DLD1 (cell line): ENCODE measurements around the gene CACNA1A.
"Not testable (repeated sequence)": the region's sequence is repeated elsewhere in the genome, so short reads cannot be mapped to it uniquely, and the experiment has no call there.

Experiments
- in situ Hi-C: cut with HindIII; loops from 2 replicates; pipeline ENCODE4 v1.10.0; 2017; ENCODE audit warnings: low sequenced_read_pairs

The CACNA1A gene

DNA sequence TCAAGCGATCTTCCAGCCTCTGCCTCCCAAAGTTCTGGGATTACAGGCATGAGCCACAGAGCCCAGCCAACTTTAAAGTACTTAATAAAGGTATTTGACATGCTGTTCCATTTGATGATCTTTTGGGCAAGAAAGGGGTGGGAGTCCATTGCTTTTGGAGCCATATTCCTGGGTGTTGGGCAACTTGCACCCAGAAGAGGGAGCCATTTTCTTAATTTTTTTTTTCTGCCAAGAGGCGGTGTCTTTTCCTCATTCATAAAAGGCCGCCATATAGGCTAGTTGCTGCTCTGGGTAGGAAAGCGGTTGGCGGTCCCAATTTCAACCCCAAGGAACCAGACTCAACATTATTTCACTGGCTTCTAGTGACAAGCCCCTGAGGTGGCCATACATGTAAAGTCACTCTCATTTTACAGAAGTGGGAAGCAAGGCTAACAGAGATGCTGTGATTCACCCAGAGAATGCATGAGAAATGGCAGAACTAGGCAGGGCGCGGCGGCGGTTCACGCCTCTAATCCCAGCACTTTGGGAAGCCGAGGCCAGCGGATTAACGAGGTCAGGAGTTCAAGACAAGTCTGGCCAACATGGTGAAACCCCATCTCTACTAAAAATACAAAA is 139.6 kb downstream of the CACNA1A start:
- in situ Hi-C loops: no loop called here

DNA sequence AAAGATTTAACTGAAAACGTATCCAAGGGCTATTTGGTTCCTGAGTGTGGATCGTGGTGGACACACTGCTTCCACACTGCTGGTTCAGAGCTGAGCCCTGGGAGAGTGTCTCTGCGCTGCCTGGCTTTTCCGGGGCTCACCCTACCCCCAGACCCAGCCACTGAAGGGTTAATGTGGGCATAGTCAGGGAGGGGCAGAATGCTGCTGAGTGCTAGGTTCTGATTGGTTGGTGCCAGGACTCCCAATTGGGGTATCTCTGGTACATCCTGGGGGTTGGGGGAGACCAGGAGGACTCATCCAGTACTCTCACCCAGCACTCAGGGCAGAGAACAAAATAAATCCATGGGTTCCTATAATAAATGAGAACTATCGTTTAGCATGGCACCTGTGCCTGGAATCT is 142.3 kb downstream of the CACNA1A start:
- in situ Hi-C loops: no loop called here

DNA sequence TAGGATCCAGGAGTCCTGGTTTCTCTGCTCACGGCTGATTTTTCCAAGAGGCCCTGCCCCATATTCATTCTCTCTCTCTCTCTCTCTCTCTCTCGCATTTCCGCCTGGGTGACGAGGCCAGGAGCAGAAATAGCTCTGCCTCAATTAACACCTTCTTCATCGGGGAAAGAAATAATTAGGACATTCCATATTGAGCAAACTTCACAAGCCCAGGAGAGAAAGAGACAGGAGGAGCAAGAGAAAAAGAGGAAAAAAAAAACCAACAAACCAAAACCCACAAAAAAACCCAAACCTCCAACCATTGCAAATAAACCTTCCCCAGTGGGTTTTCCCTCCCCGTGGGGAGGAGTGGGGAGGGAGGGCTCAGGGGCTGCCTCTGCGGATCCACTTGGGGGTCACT is 143.0 kb downstream of the CACNA1A start:
- in situ Hi-C loops: no loop called here

DNA sequence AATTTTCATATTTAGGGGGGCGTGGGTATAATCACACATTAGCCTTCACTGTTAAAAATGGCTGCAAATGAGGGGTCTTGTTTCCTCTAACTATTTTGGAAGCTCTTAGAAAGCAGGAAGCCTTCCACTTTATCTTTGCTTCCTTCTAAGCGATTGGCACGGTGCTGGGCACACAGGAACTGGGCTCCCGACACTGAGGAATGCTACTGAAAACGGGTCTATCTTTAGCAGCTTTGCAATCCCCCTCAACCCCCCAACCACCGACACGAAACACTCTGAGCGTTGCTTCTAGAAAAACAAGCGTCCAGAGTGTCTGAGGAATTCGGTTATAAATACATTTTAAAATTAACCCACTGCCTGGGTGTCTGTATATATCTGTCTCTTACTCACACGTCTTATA is 143.6 kb downstream of the CACNA1A start:
- in situ Hi-C loops: no loop called here

DNA sequence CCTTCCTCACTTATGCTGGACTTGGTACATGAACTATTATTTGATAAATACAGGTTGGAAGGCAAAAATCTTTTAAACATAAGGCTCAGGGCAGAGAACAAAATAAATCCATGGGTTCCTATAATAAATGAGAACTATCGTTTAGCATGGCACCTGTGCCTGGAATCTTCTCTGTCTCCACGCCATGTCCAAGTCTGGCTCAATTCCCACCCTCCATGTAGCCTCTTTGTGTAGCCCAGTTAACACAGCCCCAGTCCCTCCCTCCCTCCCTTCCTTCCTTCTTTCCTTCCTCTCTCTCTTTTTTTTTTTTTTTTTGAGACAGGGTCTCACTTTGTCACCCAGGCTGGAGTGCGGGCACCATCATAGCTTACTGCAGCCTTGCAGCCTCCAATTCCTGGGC is 144.6 kb downstream of the CACNA1A start:
- in situ Hi-C loops: not testable (repeated sequence)

DNA sequence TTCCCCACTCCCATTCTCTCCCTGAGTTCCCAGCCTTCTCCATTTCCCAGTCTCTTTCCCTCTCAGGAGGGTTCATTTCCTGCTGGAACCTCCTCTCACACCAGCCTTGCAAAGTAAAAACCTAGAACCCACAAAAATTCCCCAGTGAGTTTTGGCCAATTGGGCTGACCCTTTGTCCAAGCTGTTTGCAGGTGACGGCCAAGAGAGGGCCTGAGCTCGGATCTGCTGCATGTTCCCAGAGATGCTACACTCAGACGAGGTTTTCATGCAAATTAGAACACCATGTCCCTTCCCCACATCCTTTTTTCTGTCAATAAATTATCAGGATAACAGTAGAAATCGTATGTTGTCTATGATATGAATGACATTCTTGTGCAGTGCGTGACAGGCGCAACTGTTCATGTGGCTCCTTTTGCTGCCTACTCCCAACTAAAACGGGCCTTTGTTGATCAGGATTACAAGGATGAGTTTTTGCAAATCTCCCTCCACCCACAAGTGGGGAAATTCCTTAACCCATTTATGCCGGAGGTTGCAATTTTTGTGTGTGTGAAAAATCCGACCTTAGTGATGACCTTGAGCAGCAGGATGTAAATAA is 149.5 kb downstream of the CACNA1A start:
- in situ Hi-C loops: no loop called here

DNA sequence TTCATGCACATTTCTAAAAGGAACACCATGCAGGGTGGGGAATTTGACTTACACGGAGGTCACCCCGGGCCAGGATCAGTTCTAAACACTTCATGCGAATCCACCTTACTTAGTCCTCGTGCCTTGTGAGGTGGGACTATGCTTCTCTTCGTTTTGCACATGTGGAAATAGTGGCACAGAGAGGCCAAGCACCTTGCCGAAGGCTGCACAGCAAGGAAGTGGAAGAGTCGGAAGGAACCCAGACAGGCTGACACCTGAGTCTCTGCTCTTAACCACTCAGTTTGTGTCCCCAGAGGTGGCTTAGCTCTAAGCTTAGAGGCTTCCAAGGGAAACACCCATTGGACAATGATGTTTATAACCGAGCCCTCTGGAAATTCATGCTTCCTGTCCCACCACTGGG is 150.1 kb downstream of the CACNA1A start:
- in situ Hi-C loops: no loop called here

DNA sequence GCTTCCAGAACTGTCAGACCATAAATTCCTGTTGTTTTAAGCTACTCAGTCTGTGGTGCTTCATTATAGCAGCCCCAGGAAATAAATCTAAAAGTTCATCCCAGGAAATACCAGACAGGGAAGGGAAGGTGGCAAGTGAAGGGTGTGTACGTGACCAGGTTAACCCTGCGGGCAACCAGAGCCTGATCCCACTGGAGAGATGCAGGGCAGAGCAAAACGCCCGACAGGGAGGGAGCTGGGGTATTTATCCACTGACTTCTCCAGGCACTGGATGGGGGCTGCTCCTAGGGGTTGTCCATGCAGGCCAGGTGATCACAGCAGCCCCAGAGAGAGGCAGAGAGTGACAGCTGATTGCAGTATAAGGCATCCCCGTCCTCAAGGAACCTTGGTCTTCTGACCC is 150.9 kb downstream of the CACNA1A start:
- in situ Hi-C loops: no loop called here

DNA sequence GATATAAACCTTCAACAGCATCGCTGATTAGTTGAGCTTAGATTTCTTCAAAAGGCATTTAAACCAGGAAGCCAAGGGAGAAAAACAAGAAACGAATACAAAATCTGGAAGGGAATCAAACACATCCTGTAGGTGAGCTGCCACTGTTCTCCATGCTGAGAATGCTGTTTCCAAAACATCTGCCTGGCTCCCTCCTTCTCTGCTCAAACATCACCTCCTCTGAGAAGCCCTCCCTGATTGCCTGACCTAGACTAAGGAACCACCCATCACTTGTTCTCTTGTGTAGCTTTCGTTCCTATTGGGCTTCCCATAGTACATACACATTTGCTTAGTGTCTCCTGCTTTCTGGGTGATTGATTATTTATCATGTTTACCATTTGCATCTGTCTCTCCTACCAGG is 152.7 kb downstream of the CACNA1A start:
- in situ Hi-C loops: no loop called here

DNA sequence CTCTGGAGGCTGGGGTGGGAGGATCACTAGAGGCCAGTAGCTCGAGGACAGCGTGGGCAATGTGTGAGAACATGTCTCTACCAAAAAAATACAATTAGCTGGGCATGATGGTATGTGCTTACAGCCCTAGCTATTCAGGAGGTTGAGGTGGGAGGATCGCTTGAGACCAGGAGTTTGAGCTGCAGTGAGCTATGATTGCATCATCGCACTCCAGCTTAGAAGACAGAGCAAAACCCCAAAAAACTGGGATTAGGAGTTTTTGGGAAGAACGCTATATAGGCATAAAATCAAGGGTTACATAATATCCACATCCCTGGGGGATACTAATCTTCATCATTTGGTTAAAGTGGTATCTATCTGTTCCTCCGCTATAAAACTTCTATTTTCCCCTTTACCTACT is 155.5 kb downstream of the CACNA1A start:
- in situ Hi-C loops: no loop called here

DNA sequence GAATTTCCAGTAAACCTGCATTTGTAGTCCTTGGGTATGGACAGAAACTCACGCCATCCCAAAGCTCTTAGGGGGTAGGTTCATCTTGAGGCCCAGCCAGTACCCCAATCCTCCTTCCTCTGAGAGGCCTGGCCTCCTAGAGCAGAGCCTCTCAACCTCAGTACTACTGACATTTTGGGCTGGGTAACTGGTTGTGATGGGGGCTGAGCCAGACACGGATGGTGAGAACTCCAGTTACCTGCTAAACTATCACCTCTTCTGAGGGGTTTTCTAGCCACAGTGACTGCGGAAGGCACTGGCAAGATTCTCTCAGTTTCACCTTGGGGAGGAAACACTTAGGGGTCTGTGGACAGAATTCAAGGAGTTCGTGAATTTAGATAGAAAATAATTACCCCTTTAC is 156.2 kb downstream of the CACNA1A start:
- in situ Hi-C loops: no loop called here

DNA sequence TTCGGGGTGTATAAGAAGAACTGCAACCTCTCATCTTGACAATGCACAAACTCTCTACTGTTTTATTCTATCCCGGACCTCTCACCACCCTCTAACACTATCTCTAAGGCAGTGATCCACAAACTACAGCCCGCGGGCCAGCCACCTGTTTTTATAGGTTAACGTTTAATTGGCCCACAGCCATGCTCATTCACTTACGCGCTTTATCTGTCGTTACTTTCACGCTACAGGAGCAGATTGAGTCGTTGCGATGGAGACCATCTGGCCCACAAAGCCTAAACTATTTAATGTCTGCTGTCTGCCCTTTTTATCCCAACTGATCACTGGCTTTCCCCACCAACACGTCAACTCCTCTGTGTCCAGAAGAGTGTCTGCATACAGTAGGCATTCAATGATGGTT is 158.9 kb downstream of the CACNA1A start:
- in situ Hi-C loops: no loop called here

DNA sequence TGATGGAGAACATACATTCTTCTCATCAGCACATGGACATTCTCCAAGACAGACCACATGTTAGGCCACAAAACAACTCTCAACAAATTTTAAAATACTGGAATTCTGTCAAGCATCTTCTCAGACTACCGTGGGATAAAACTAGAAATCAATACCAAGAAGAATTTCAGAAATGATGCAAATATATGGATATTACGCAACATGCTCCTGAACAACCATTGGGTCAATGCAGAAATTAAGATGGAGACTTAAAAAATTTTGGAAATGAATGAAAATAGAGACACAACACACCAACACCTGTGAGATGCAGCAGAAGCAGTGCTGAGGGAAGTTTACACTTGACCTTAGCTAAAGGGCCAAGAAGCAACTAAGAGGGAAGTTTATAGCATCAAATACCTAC is 162.8 kb downstream of the CACNA1A start:
- in situ Hi-C loops: no loop called here

DNA sequence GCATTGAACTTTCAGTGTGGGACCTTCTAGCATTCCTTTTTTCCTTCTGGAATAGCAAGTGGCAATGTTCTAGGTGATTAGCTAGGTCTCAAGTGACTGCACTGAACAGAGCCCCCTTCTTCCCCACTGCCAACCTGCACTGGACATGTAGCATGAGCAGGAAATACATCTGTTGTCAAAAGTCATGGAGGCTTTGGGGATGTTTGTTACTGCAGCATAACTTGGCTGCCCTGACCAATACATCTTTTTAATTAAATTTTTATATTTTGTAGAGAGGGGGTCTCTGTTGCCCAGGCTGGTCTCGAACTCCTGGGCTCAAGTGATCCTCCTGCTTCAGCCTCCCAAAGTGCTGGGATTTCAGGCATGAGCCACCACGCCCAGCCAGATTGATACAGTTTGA is 163.6 kb downstream of the CACNA1A start:
- in situ Hi-C loops: no loop called here

DNA sequence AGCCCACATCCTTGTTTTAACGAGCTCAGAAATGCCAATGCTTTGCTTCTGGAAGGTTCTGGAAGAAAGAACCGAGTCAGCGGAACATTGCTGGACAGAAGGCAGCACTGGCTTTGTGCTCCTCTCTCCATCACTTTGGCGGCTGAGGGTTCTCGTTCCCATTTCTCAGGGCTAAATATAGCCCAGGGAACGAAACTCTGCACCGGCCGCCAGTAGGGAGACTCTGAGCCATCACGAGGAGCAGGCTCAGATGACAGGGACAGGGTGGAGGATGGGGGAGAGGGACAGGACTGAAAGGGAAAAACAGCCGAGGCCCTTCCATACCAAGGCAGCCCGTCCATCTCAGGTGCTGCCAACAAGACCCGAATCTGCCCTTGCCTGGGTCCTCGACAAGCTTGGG is 166.4 kb downstream of the CACNA1A start:
- in situ Hi-C loops: no loop called here

DNA sequence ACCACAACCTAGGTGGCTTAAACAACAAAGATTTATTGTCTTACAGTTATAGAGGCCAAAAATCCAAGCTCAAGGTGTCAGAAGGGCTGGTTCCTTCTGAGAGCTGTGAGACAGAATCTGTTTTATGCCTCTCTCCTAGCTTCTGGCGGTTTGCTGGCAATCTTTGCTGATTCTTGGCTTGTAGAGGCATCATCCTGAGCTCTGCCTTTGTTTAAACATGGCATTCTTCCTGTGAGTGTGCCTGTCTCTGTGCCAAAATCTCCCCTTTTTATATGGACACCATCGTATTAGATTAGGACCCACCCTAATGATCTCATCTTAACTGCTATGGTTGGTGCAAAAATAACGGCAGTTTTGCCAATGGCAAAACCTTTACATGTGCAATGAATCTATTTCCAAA is 169.1 kb downstream of the CACNA1A start:
- in situ Hi-C loops: no loop called here

DNA sequence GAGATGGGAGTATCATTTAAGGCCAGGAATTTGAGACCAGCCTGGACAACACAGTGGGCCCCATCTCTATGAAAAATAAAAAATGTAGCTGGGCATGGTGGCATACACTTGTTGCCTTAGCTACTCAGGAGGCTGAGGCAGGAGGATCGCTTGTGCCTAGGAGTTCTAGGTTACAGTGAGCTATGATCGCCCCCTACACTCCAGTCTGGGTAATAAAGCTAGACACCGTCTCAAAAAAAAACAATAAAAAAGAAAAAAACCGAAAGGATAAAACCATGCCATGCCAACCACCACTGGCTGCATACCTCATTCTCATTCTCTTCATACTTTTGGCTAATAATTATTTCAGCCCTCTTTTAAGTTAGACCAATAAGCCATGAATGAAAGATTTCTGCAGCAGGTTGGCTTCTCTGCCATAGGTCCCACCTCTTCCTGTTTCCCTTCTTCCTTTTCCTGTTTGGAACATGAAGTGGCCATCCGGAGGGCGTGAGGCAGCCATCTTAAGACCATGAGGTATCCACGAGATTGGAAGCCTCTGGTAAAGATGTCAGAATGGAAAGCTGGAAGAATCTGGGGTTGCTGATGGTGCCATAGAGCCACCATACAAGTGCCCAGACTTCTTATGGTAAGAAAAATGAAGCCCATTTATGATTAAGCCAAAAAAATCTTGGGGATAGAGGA is 171.3 kb downstream of the CACNA1A start:
- in situ Hi-C loops: no loop called here

DNA sequence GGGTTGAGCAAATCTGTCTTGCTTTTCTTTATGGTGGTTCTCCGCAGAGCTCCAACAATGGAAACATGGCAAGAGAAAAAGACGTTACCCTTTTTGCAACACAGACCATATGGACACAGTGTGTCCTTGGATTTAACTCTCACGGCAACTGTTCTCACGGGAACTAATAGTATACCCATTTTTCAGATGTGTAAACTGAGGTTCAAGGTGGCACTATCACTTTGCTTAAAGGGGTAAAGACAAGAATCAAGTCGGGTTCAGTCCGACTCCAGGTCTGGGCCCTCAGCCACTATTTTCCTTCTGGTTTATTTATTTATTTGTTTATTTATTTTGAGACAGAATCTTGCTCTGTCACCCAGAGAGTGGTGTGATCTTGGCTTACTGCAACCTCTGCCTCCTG is 176.0 kb downstream of the CACNA1A start:
- in situ Hi-C loops: no loop called here

DNA sequence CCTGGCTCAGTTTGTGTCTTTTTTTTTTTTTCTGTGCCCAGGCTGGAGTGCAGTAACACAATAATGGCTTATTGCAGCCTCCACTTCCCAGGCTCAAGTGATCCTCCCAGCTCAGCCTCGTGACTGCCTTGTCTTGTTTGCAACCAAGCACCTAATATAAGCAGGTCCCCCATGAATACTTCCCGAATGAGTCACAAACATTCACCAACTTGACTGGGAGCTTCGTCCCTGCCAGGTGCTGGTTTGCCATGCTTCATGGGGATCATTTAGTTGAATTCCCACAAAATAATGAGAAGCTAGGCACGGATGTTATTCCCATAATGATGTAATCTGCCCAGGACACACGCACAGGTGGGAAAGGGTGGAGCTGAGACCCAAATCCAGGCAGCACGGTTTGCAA is 176.5 kb downstream of the CACNA1A start:
- in situ Hi-C loops: no loop called here

DNA sequence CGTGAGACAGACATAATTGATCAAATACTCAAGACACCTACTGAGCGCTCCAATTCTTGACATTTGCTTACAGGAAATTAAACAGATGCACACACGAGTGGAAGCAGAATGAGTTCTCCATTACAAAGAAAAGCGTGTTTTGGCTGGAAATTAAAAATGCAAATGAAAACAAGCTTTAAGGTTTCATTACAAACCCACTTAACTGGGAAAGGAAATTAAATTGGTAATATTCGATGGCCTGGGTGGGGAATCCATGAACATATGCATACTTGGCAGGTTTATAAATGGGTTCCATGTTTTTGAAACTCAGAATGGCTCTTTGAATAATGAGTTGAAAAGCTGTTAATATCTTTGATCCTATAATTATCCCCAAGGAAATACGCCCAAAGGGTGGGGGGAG is 178.0 kb downstream of the CACNA1A start:
- in situ Hi-C loops: no loop called here

DNA sequence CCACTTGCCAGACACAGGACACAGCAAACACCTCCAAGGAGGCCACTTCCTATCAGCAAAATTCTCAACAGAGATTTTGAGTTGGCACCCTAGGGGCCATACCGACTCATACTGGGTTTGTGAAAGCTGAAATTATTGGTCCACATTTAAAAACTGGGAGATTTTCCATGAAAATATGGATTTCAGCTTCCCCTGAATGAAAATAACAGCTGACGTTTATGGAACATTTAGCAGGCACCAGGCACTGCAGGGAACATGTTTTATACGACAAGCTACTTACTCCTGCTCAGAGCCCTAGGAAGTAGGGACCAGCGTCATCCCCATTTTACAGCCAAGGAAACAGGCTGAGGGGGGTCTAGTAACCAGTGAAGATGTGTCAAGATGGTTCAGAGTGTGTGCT is 186.8 kb downstream of the CACNA1A start:
- in situ Hi-C loops: no loop called here

DNA sequence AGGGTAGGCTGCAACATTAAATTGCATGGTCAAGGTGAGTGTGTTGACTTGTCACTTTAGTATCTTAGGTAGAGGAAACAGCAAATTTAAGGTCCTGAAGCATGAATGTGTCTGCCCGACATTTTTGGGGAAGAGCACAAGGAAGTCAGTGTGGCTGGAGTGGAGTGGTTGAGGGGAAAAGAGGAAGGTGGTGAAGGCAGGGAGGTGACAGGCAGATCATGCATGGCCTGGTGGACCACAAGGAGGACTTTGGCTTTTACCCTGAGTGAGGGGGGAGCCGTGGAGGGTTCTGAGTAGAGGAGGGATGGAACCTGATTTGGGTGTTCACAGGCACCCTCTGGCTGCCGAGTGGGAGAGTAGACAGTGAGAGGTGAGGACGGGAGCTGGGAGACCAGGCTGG is 188.1 kb downstream of the CACNA1A start:
- in situ Hi-C loops: no loop called here

DNA sequence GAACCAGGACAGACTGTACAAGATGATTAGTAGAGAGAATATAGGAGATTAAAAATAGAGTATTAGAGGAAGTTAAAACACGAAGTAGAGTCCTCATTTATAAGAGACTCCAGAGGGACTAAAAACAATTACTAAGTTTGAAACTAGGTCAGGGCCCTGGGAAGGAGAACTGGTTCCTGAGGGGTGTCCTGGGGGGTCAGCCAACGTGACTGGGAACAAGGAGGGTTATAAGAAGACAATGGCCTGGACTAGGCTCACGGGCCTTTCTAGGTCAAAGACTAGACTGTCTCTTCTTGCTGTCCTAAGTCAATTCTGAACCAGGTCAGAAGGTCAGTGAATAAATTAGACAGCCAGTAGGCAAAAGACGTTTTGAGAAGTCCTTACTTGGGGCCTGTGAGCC is 190.8 kb downstream of the CACNA1A start:
- in situ Hi-C loops: no loop called here
